Measurements from ENCODE around the gene SATB2.

Gene SATB2

GRCh38 chr2:199339891-199340605 is 117.7 kb downstream of the SATB2 start:
- Histone ChIP-seq H3K27ac (ENCODE audit: low read depth, low read length) (no peak overlapping the region), H3K36me3 (ENCODE audit: control insufficient read depth in 1 of 2, insufficient read depth in 2 of 2, low read length in 2 of 2) (no peaks in the 10 kb centered on the region), H3K4me1 (ENCODE audit: control insufficient read depth in 1 of 2, insufficient read depth in 2 of 2, low read length in 2 of 2) (no peaks in the 10 kb centered on the region), H3K27me3 (ENCODE audit: control insufficient read depth in 1 of 2, insufficient read depth in 2 of 2, low read length in 2 of 2) (no peaks in the 10 kb centered on the region), H3K9me3 (ENCODE audit: control insufficient read depth in 1 of 2, low read length in 2 of 2) (no peaks in the 10 kb centered on the region), H3K9ac (ENCODE audit: low read depth in 1 of 2, low read length in 2 of 2) (no peak overlapping the region), H3K4me3 (ENCODE audit: low read depth in 1 of 2, low read length in 2 of 2) (no peak overlapping the region)

- H3K4me3 ChIP-seq (ENCODE audit: low read depth in 1 of 2, low read length in 2 of 2), result no peak overlapping the region
- H3K27me3 ChIP-seq (ENCODE audit: control insufficient read depth in 1 of 2, insufficient read depth in 2 of 2, low read length in 2 of 2), result no peaks in the 10 kb centered on the region
- H3K27ac ChIP-seq (ENCODE audit: low read depth, low read length), result no peak overlapping the region
- no peak overlapping the region for H3K9ac ChIP-seq (ENCODE audit: low read depth in 1 of 2, low read length in 2 of 2)
- H3K9me3 ChIP-seq (ENCODE audit: control insufficient read depth in 1 of 2, low read length in 2 of 2), result no peaks in the 10 kb centered on the region
- no peaks in the 10 kb centered on the region for H3K4me1 ChIP-seq (ENCODE audit: control insufficient read depth in 1 of 2, insufficient read depth in 2 of 2, low read length in 2 of 2)
- H3K36me3 ChIP-seq (ENCODE audit: control insufficient read depth in 1 of 2, insufficient read depth in 2 of 2, low read length in 2 of 2), result no peaks in the 10 kb centered on the region
Measured at GRCh38 chr2:199336546-199336945, 121.2 kb downstream of the SATB2 start.

- Histone ChIP-seq H3K27me3 (ENCODE audit: control insufficient read depth in 1 of 2, insufficient read depth in 2 of 2, low read length in 2 of 2) (no peaks in the 10 kb centered on the region), H3K27ac (ENCODE audit: low read depth, low read length) (no peak overlapping the region), H3K4me3 (ENCODE audit: low read depth in 1 of 2, low read length in 2 of 2) (no peak overlapping the region), H3K36me3 (ENCODE audit: control insufficient read depth in 1 of 2, insufficient read depth in 2 of 2, low read length in 2 of 2) (no peaks in the 10 kb centered on the region), H3K9ac (ENCODE audit: low read depth in 1 of 2, low read length in 2 of 2) (no peak overlapping the region), H3K4me1 (ENCODE audit: control insufficient read depth in 1 of 2, insufficient read depth in 2 of 2, low read length in 2 of 2) (no peaks in the 10 kb centered on the region), H3K9me3 (ENCODE audit: control insufficient read depth in 1 of 2, low read length in 2 of 2) (no peaks in the 10 kb centered on the region)
Measured at GRCh38 chr2:199335502-199335901, 122.2 kb downstream of the SATB2 start.

GRCh38 chr2:199329466-199329865 is 128.3 kb downstream of the SATB2 start:
- H3K27ac ChIP-seq (ENCODE audit: low read depth, low read length), result no peak overlapping the region
- H3K27me3 ChIP-seq (ENCODE audit: control insufficient read depth in 1 of 2, insufficient read depth in 2 of 2, low read length in 2 of 2), result no peaks in the 10 kb centered on the region
- H3K9ac ChIP-seq (ENCODE audit: low read depth in 1 of 2, low read length in 2 of 2), result no peak overlapping the region
- no peak overlapping the region for H3K4me3 ChIP-seq (ENCODE audit: low read depth in 1 of 2, low read length in 2 of 2)
- H3K36me3 ChIP-seq (ENCODE audit: control insufficient read depth in 1 of 2, insufficient read depth in 2 of 2, low read length in 2 of 2), result no peaks in the 10 kb centered on the region
- no peaks in the 10 kb centered on the region for H3K4me1 ChIP-seq (ENCODE audit: control insufficient read depth in 1 of 2, insufficient read depth in 2 of 2, low read length in 2 of 2)
- H3K9me3 ChIP-seq (ENCODE audit: control insufficient read depth in 1 of 2, low read length in 2 of 2), result no peaks in the 10 kb centered on the region

- Histone ChIP-seq H3K36me3 (ENCODE audit: control insufficient read depth in 1 of 2, insufficient read depth in 2 of 2, low read length in 2 of 2) (no peaks in the 10 kb centered on the region), H3K9me3 (ENCODE audit: control insufficient read depth in 1 of 2, low read length in 2 of 2) (no peaks in the 10 kb centered on the region), H3K27ac (ENCODE audit: low read depth, low read length) (no peak overlapping the region), H3K4me1 (ENCODE audit: control insufficient read depth in 1 of 2, insufficient read depth in 2 of 2, low read length in 2 of 2) (no peaks in the 10 kb centered on the region), H3K4me3 (ENCODE audit: low read depth in 1 of 2, low read length in 2 of 2) (no peak overlapping the region), H3K9ac (ENCODE audit: low read depth in 1 of 2, low read length in 2 of 2) (no peak overlapping the region), H3K27me3 (ENCODE audit: control insufficient read depth in 1 of 2, insufficient read depth in 2 of 2, low read length in 2 of 2) (no peaks in the 10 kb centered on the region)
Measured at GRCh38 chr2:199329031-199329430, 128.7 kb downstream of the SATB2 start.

GRCh38 chr2:199325881-199326280 is 131.9 kb downstream of the SATB2 start:
- H3K27ac ChIP-seq (ENCODE audit: low read depth, low read length), result no peak overlapping the region
- no peaks in the 10 kb centered on the region for H3K27me3 ChIP-seq (ENCODE audit: control insufficient read depth in 1 of 2, insufficient read depth in 2 of 2, low read length in 2 of 2)
- H3K4me3 ChIP-seq (ENCODE audit: low read depth in 1 of 2, low read length in 2 of 2), result no peak overlapping the region
- no peak overlapping the region for H3K9ac ChIP-seq (ENCODE audit: low read depth in 1 of 2, low read length in 2 of 2)
- H3K9me3 ChIP-seq (ENCODE audit: control insufficient read depth in 1 of 2, low read length in 2 of 2), result no peaks in the 10 kb centered on the region
- H3K4me1 ChIP-seq (ENCODE audit: control insufficient read depth in 1 of 2, insufficient read depth in 2 of 2, low read length in 2 of 2), result no peaks in the 10 kb centered on the region
- no peaks in the 10 kb centered on the region for H3K36me3 ChIP-seq (ENCODE audit: control insufficient read depth in 1 of 2, insufficient read depth in 2 of 2, low read length in 2 of 2)

GRCh38 chr2:199322151-199322550 is 135.6 kb downstream of the SATB2 start:
- H3K27me3 ChIP-seq (ENCODE audit: control insufficient read depth in 1 of 2, insufficient read depth in 2 of 2, low read length in 2 of 2), result no peaks in the 10 kb centered on the region
- H3K9me3 ChIP-seq (ENCODE audit: control insufficient read depth in 1 of 2, low read length in 2 of 2), result no peaks in the 10 kb centered on the region
- H3K4me3 ChIP-seq (ENCODE audit: low read depth in 1 of 2, low read length in 2 of 2), result no peak overlapping the region
- H3K4me1 ChIP-seq (ENCODE audit: control insufficient read depth in 1 of 2, insufficient read depth in 2 of 2, low read length in 2 of 2), result no peaks in the 10 kb centered on the region
- H3K27ac ChIP-seq (ENCODE audit: low read depth, low read length), result no peak overlapping the region
- no peak overlapping the region for H3K9ac ChIP-seq (ENCODE audit: low read depth in 1 of 2, low read length in 2 of 2)
- H3K36me3 ChIP-seq (ENCODE audit: control insufficient read depth in 1 of 2, insufficient read depth in 2 of 2, low read length in 2 of 2), result no peaks in the 10 kb centered on the region

GRCh38 chr2:199317646-199318045 is 140.1 kb downstream of the SATB2 start:
- Histone ChIP-seq H3K27me3 (ENCODE audit: control insufficient read depth in 1 of 2, insufficient read depth in 2 of 2, low read length in 2 of 2) (no peaks in the 10 kb centered on the region), H3K27ac (ENCODE audit: low read depth, low read length) (no peak overlapping the region), H3K9me3 (ENCODE audit: control insufficient read depth in 1 of 2, low read length in 2 of 2) (no peaks in the 10 kb centered on the region), H3K9ac (ENCODE audit: low read depth in 1 of 2, low read length in 2 of 2) (no peak overlapping the region), H3K4me1 (ENCODE audit: control insufficient read depth in 1 of 2, insufficient read depth in 2 of 2, low read length in 2 of 2) (no peaks in the 10 kb centered on the region), H3K4me3 (ENCODE audit: low read depth in 1 of 2, low read length in 2 of 2) (no peak overlapping the region), H3K36me3 (ENCODE audit: control insufficient read depth in 1 of 2, insufficient read depth in 2 of 2, low read length in 2 of 2) (no peaks in the 10 kb centered on the region)

GRCh38 chr2:199316851-199317250 is 140.9 kb downstream of the SATB2 start:
- Histone ChIP-seq H3K9me3 (ENCODE audit: control insufficient read depth in 1 of 2, low read length in 2 of 2) (no peaks in the 10 kb centered on the region), H3K36me3 (ENCODE audit: control insufficient read depth in 1 of 2, insufficient read depth in 2 of 2, low read length in 2 of 2) (no peaks in the 10 kb centered on the region), H3K4me3 (ENCODE audit: low read depth in 1 of 2, low read length in 2 of 2) (no peak overlapping the region), H3K27me3 (ENCODE audit: control insufficient read depth in 1 of 2, insufficient read depth in 2 of 2, low read length in 2 of 2) (no peaks in the 10 kb centered on the region), H3K27ac (ENCODE audit: low read depth, low read length) (no peak overlapping the region), H3K4me1 (ENCODE audit: control insufficient read depth in 1 of 2, insufficient read depth in 2 of 2, low read length in 2 of 2) (no peaks in the 10 kb centered on the region), H3K9ac (ENCODE audit: low read depth in 1 of 2, low read length in 2 of 2) (no peak overlapping the region)

- H3K4me3 ChIP-seq (ENCODE audit: low read depth in 1 of 2, low read length in 2 of 2), result no peak overlapping the region
- no peak overlapping the region for H3K27ac ChIP-seq (ENCODE audit: low read depth, low read length)
- no peaks in the 10 kb centered on the region for H3K4me1 ChIP-seq (ENCODE audit: control insufficient read depth in 1 of 2, insufficient read depth in 2 of 2, low read length in 2 of 2)
- H3K9ac ChIP-seq (ENCODE audit: low read depth in 1 of 2, low read length in 2 of 2), result no peak overlapping the region
- no peaks in the 10 kb centered on the region for H3K27me3 ChIP-seq (ENCODE audit: control insufficient read depth in 1 of 2, insufficient read depth in 2 of 2, low read length in 2 of 2)
- H3K36me3 ChIP-seq (ENCODE audit: control insufficient read depth in 1 of 2, insufficient read depth in 2 of 2, low read length in 2 of 2), result no peaks in the 10 kb centered on the region
- H3K9me3 ChIP-seq (ENCODE audit: control insufficient read depth in 1 of 2, low read length in 2 of 2), result no peaks in the 10 kb centered on the region
Measured at GRCh38 chr2:199315299-199316179, 142.2 kb downstream of the SATB2 start.
